ENCODE measurements around the gene LCE1A.

Gene LCE1A

DNA sequence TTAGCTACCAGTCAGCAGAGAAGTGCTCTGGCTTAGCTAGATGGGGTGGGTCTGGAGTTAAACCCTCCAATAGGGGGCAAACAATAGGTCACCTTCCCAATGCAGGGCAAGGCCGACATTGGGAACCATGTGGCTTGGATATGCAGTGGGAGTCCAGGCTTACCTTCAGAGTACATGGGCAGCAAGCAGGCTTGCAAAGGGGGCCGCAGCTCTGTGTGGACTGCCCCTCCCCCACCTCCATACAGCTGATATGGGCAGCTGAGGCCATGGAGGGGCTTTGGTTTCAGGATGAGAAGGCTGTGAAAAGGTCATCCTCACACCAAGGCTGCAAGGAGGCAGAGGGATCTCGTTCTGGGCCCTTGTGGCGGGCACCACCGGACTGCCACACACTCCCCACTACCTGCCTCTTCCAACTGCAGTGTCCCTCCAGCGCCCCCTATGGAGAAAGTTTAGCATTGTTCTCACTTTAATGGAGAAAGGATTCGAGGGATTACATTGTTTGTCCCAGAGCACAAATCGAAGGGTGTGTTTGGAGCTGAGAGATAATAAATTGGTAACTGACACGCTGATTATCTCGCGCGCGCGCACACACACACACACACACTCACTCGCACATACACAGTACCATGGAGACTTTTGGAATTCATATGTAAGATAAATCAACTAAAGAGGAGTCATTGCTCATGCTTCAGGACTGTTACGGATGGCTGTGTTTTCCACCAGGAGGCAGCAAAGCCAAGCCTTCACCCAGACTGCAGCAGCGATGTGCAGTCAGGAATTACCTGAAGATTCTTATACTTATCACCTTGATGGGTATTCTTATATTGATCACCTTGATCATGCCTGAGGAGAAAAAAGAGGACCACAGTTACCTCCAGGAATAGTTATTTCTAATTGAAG lies 43.8 kb downstream of the LCE1A start:
- DNase-seq (ENCODE audit: low read depth, low spot score) = no peak

DNA sequence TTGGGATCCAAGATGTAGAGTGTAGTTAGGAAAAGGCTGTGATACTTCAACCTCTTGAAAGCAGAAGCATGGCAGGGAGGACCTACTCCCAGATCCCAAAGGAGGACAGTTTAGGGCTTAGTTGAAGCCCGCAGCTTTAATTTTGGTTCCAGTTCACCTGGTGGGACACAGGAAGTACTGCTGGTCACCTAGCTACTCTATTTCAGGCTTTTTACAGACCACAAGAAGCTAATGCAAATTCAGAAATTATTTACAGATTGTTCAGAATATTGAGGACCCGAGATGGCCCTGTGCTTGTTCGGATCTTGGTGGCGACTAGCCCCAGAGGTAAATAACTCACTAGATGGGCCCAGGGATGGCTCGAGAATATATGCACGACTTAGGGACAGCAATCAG lies 44.5 kb downstream of the LCE1A start:
- DNase-seq (ENCODE audit: low read depth, low spot score) = no peak

DNA sequence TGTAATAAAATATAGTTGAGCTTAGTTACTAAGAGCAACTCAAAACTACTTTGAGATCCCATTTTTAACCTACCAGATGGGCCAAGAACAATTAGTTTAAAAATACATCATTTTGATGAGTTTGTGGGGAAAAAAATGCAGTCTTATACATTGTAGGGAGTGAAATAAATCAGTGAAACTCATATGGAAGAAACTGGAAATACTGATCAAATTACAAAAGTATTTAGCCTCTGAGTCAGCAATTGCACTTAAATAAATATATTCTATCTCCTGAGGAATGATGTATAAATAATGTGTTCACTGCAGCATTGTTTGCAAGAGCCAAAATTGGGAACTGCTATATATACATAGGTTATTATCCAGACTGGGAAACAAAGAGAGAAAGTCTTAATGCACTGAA lies 46.2 kb downstream of the LCE1A start:
- no peak for DNase-seq (ENCODE audit: low read depth, low spot score)

DNA sequence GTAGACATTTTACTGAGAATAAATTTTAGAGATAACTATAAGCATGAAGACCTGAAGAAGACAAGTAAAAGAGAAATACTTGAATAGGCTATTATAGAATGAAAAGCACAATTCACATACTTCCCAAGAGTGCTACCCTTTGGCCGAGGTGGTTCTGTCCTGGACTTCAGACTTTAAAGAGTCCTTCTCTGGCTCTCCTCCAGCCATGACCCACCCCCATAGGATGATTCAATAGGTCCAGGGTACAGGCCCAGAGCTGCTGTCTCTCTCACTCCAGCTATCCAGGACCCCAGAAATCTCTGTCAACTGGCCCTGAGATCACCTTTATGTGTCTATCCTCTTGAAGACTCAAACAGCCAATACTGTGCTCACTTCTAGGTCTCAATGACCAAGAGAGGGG lies 49.6 kb downstream of the LCE1A start:
- no peak for DNase-seq (ENCODE audit: low read depth, low spot score)
